ENCODE measurements around the gene UTY.

The UTY gene

GRCh38 chrY:13479828-13480227 is at the start of gene UTY:
Gene UTY (minus strand): TSS chrY:13480033. CDS start chrY:13479665, 368 bp downstream.
- peak; percentile 69 for DNase-seq (ENCODE audit: low read depth, low spot score)

GRCh38 chrY:13520474-13520873 is 40.6 kb upstream of the UTY start:
- DNase-seq (ENCODE audit: low read depth, low spot score), result no peak

- DNase-seq (ENCODE audit: low read depth, low spot score), result no peak
Measured at GRCh38 chrY:13501215-13501614, 21.4 kb upstream of the UTY start.

GRCh38 chrY:13493737-13494136 is 13.9 kb upstream of the UTY start:
- DNase-seq (ENCODE audit: low read depth, low spot score), result no peak

GRCh38 chrY:13492408-13492807 is 12.6 kb upstream of the UTY start:
- DNase-seq (ENCODE audit: low read depth, low spot score), result no peak

- DNase-seq (ENCODE audit: low read depth, low spot score), result no peak
Measured at GRCh38 chrY:13488738-13489137, 8.9 kb upstream of the UTY start.

GRCh38 chrY:13479121-13479711 is 617 bp downstream of the UTY start:
- peak; percentile 10 for DNase-seq (ENCODE audit: low read depth, low spot score)

GRCh38 chrY:13478126-13478785 is 1.6 kb downstream of the UTY start:
- peak; percentile 2 for DNase-seq (ENCODE audit: low read depth, low spot score)

GRCh38 chrY:13474997-13475396 is 4.8 kb downstream of the UTY start:
- DNase-seq (ENCODE audit: low read depth, low spot score), result no peak

- no peak for DNase-seq (ENCODE audit: low read depth, low spot score)
Measured at GRCh38 chrY:13451572-13451971, 28.3 kb downstream of the UTY start.

- DNase-seq (ENCODE audit: low read depth, low spot score), result no peak
Measured at GRCh38 chrY:13450596-13451130, 29.2 kb downstream of the UTY start.

- DNase-seq (ENCODE audit: low read depth, low spot score), result no peak
Measured at GRCh38 chrY:13445566-13445965, 34.3 kb downstream of the UTY start.

- no peak for DNase-seq (ENCODE audit: low read depth, low spot score)
Measured at GRCh38 chrY:13443146-13443545, 36.7 kb downstream of the UTY start.

- no peak for DNase-seq (ENCODE audit: low read depth, low spot score)
Measured at GRCh38 chrY:13440811-13441210, 39.0 kb downstream of the UTY start.

- no peak for DNase-seq (ENCODE audit: low read depth, low spot score)
Measured at GRCh38 chrY:13435968-13436937, 43.6 kb downstream of the UTY start.

GRCh38 chrY:13435206-13435967 is 44.4 kb downstream of the UTY start:
- DNase-seq (ENCODE audit: low read depth, low spot score), result no peak

GRCh38 chrY:13432293-13433025 is 47.4 kb downstream of the UTY start:
- DNase-seq (ENCODE audit: low read depth, low spot score), result no peak

GRCh38 chrY:13429551-13429950 is 50.3 kb downstream of the UTY start:
- no peak for DNase-seq (ENCODE audit: low read depth, low spot score)

GRCh38 chrY:13423281-13423732 is 56.5 kb downstream of the UTY start:
- no peak for DNase-seq (ENCODE audit: low read depth, low spot score)

GRCh38 chrY:13416869-13417661 is 62.8 kb downstream of the UTY start:
- DNase-seq (ENCODE audit: low read depth, low spot score), result no peak
